Measurements from ENCODE around the gene PDIA5. TPM values are rescaled to one million over a fixed set of nuclear protein-coding genes. Genes with fewer than 3 reads are reported as not detected.

Gene PDIA5
- total RNA-seq, 1 experiment from 2014 or later = 28.6 TPM

GRCh38 chr3:123066599-123066895 lies 278 bp upstream of the PDIA5 start:
- peaks cover 13% of the 10 kb centered on the region for H3K4me1 ChIP-seq (ENCODE audit: insufficient read depth, low read length, poor library complexity, severe bottlenecking)
- no peaks in the 10 kb centered on the region for H3K27me3 ChIP-seq (replicated peaks; ENCODE audit: insufficient read depth, low read depth, low read length, poor library complexity)
- intact Hi-C loops (cut with micrococcal nuclease; ENCODE audit: unreplicated experiment) = no loop called here
- ChIA-PET CTCF (no interaction called here), POLR2A (ENCODE audit: low non-redundant PET) (no interaction called here)
- no peak for DNase-seq (ENCODE audit: low spot score)
- H3K4me3 ChIP-seq (ENCODE audit: low read depth, low read length, poor library complexity, severe bottlenecking) = peak overlapping the region; percentile 64
- no peak overlapping the region for H3K27ac ChIP-seq (ENCODE audit: low read depth, low read length, poor library complexity, severe bottlenecking)
- BruUV-seq (replicated peaks) = no TSS peak
- TF ChIP-seq CTCF (conservative IDR thresholded peaks at IDR 0.05; ENCODE audit: low read depth, low read length) = no peak
- no peak for TF ChIP-seq EZH2 (IDR thresholded peaks at IDR 0.05; ENCODE audit: borderline replicate concordance, low read depth, low read length, poor library complexity, severe bottlenecking)
- H3K36me3 ChIP-seq (ENCODE audit: insufficient read depth, low read length, poor library complexity, severe bottlenecking) = no peaks in the 10 kb centered on the region
- H3K9me3 ChIP-seq (ENCODE audit: low read depth, low read length, poor library complexity, severe bottlenecking) = no peaks in the 10 kb centered on the region

- intact Hi-C loops (cut with micrococcal nuclease; ENCODE audit: unreplicated experiment) = no loop called here
- BruUV-seq (replicated peaks) = no TSS peak
- peak; percentile 34 for DNase-seq (ENCODE audit: low spot score)
- Histone ChIP-seq H3K27ac (ENCODE audit: low read depth, low read length, poor library complexity, severe bottlenecking) (peak overlapping the region; percentile 41), H3K4me1 (ENCODE audit: insufficient read depth, low read length, poor library complexity, severe bottlenecking) (peaks cover 15% of the 10 kb centered on the region), H3K9me3 (ENCODE audit: low read depth, low read length, poor library complexity, severe bottlenecking) (no peaks in the 10 kb centered on the region), H3K36me3 (ENCODE audit: insufficient read depth, low read length, poor library complexity, severe bottlenecking) (no peaks in the 10 kb centered on the region), H3K4me3 (ENCODE audit: low read depth, low read length, poor library complexity, severe bottlenecking) (peak overlapping the region; percentile 64), H3K27me3 (replicated peaks; ENCODE audit: insufficient read depth, low read depth, low read length, poor library complexity) (no peaks in the 10 kb centered on the region)
- TF ChIP-seq EZH2 (IDR thresholded peaks at IDR 0.05; ENCODE audit: borderline replicate concordance, low read depth, low read length, poor library complexity, severe bottlenecking) = no peak
- no peak for TF ChIP-seq CTCF (conservative IDR thresholded peaks at IDR 0.05; ENCODE audit: low read depth, low read length)
- ChIA-PET CTCF (no interaction called here), POLR2A (ENCODE audit: low non-redundant PET) (no interaction called here)
Observed at GRCh38 chr3:123067689-123068600, 1.1 kb downstream of the PDIA5 start.

GRCh38 chr3:123068601-123069381 lies 2.0 kb downstream of the PDIA5 start:
- CTCF ChIA-PET = no interaction called here
- peak overlapping the region; percentile 64 for H3K4me3 ChIP-seq (ENCODE audit: low read depth, low read length, poor library complexity, severe bottlenecking)
- no peak for DNase-seq (ENCODE audit: low spot score)
- TF ChIP-seq EZH2 (IDR thresholded peaks at IDR 0.05; ENCODE audit: borderline replicate concordance, low read depth, low read length, poor library complexity, severe bottlenecking) (no peak), CTCF (conservative IDR thresholded peaks at IDR 0.05; ENCODE audit: low read depth, low read length) (no peak)
- no peaks in the 10 kb centered on the region for H3K9me3 ChIP-seq (ENCODE audit: low read depth, low read length, poor library complexity, severe bottlenecking)
- TSS peak; percentile 35 for BruUV-seq (replicated peaks)
- POLR2A ChIA-PET (ENCODE audit: low non-redundant PET) = no interaction called here
- peaks cover 15% of the 10 kb centered on the region for H3K4me1 ChIP-seq (ENCODE audit: insufficient read depth, low read length, poor library complexity, severe bottlenecking)
- no peaks in the 10 kb centered on the region for H3K27me3 ChIP-seq (replicated peaks; ENCODE audit: insufficient read depth, low read depth, low read length, poor library complexity)
- no peak overlapping the region for H3K27ac ChIP-seq (ENCODE audit: low read depth, low read length, poor library complexity, severe bottlenecking)
- intact Hi-C loops (cut with micrococcal nuclease; ENCODE audit: unreplicated experiment) = no loop called here
- H3K36me3 ChIP-seq (ENCODE audit: insufficient read depth, low read length, poor library complexity, severe bottlenecking) = no peaks in the 10 kb centered on the region

Measured in A673 (cell line).